ENCODE measurements around the gene DIP2C.

GRCh38 chr10:356452-356851, 333.0 kb downstream of the DIP2C start:
- TF ChIP-seq POLR2A (IDR thresholded peaks at IDR 0.05): no peak
- no peak for TF ChIP-seq CTCF (IDR thresholded peaks at IDR 0.05)
